Epithelial cell of prostate (primary cell): ENCODE data around the gene GRAP2.
A peak's percentile ranks its signal among the peaks of the same experiment; 100 is the strongest.
"Not testable (repeated sequence)": the region's sequence is repeated elsewhere in the genome, so short reads cannot be mapped to it uniquely, and the experiment has no call there.

ENCODE experiments used
- DNase-seq: peaks from one replicate; pipeline ENCODE4 v3.0.0-alpha.2; 2011; ENCODE audit warnings: low read depth, low spot score
- H3K27ac ChIP-seq: fragments of 450-650 bp; 2 replicates; pipeline ENCODE4 v1.5.1; 2017; ENCODE audit warnings: mild to moderate bottlenecking

Gene GRAP2

GRCh38 chr22:39988386-39989114, 87.7 kb downstream of the GRAP2 start:
- no peak for DNase-seq
- H3K27ac ChIP-seq, result peak overlapping the region; percentile 18

- no peak for DNase-seq
- H3K27ac ChIP-seq, result no peak overlapping the region
Observed at GRCh38 chr22:39989633-39990032, 88.7 kb downstream of the GRAP2 start.

GRCh38 chr22:39990686-39991085, 89.8 kb downstream of the GRAP2 start:
- DNase-seq, result no peak
- no peak overlapping the region for H3K27ac ChIP-seq

GRCh38 chr22:39991159-39991860, 90.4 kb downstream of the GRAP2 start:
- H3K27ac ChIP-seq, result no peak overlapping the region
- DNase-seq, result no peak

- no peak overlapping the region for H3K27ac ChIP-seq
- DNase-seq, result no peak
Observed at GRCh38 chr22:39992088-39992826, 91.4 kb downstream of the GRAP2 start.

GRCh38 chr22:39992894-39993293, 92.0 kb downstream of the GRAP2 start:
- H3K27ac ChIP-seq, DNase-seq: not testable (repeated sequence)

GRCh38 chr22:39994041-39994565, 93.2 kb downstream of the GRAP2 start:
- peak overlapping the region; percentile 78 for H3K27ac ChIP-seq
- no peak for DNase-seq

- peak within 1 kb of the TSS; percentile 78 for H3K27ac ChIP-seq
- no peak for DNase-seq
Observed at GRCh38 chr22:39994566-39995392, 93.9 kb downstream of the GRAP2 start, which contains the start of gene FAM83F. Gene FAM83F (plus strand): TSS chr22:39994954. CDS start chr22:39995043, 89 bp downstream.

GRCh38 chr22:39995393-39996252, 94.7 kb downstream of the GRAP2 start:
- H3K27ac ChIP-seq, result peak overlapping the region; percentile 78
- no peak for DNase-seq

GRCh38 chr22:39996732-39997131, 95.8 kb downstream of the GRAP2 start:
- DNase-seq, result no peak
- peak overlapping the region; percentile 78 for H3K27ac ChIP-seq

- H3K27ac ChIP-seq, result peak overlapping the region; percentile 78
- no peak for DNase-seq
Observed at GRCh38 chr22:39997421-39997820, 96.5 kb downstream of the GRAP2 start.

GRCh38 chr22:39997939-39998726, 97.2 kb downstream of the GRAP2 start:
- H3K27ac ChIP-seq, result peak overlapping the region; percentile 78
- no peak for DNase-seq

GRCh38 chr22:39999144-39999757, 98.4 kb downstream of the GRAP2 start:
- H3K27ac ChIP-seq, result peak overlapping the region; percentile 78
- no peak for DNase-seq

GRCh38 chr22:40000171-40000570, 99.3 kb downstream of the GRAP2 start:
- peak overlapping the region; percentile 78 for H3K27ac ChIP-seq
- no peak for DNase-seq

GRCh38 chr22:40001106-40001505, 100.2 kb downstream of the GRAP2 start:
- no peak for DNase-seq
- peak overlapping the region; percentile 78 for H3K27ac ChIP-seq

GRCh38 chr22:40001800-40002577, 101.1 kb downstream of the GRAP2 start:
- no peak for DNase-seq
- H3K27ac ChIP-seq, result peak overlapping the region; percentile 78
